Measurements from ENCODE around the gene TTC9B.

DNA sequence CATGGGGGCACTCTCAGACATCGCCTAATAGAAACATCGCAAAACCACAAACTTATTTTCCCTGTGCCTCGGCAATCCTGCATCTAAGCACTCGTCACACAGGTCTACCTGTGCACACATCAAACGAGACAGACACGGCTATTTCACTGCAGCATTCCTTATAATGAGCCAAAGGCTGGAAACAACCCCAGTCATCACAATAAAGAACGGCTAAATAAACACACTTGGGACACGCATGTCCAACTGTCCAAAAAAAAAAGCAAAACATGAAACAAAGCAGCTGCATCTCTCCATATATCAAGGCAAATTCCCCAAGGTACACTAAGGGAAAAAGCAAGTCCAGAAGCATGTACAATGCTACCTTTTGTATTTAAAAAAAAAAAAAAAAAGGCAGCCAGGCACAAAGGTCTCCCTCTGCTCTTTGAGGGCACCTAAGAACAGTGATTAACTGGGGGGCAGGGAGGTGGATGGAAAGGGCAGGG is 35.5 kb upstream of the TTC9B start:
- TF ChIP-seq, protein P1, sequence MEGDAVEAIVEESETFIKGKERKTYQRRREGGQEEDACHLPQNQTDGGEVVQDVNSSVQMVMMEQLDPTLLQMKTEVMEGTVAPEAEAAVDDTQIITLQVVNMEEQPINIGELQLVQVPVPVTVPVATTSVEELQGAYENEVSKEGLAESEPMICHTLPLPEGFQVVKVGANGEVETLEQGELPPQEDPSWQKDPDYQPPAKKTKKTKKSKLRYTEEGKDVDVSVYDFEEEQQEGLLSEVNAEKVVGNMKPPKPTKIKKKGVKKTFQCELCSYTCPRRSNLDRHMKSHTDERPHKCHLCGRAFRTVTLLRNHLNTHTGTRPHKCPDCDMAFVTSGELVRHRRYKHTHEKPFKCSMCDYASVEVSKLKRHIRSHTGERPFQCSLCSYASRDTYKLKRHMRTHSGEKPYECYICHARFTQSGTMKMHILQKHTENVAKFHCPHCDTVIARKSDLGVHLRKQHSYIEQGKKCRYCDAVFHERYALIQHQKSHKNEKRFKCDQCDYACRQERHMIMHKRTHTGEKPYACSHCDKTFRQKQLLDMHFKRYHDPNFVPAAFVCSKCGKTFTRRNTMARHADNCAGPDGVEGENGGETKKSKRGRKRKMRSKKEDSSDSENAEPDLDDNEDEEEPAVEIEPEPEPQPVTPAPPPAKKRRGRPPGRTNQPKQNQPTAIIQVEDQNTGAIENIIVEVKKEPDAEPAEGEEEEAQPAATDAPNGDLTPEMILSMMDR (IDR thresholded peaks at IDR 0.05): no peak
- TF ChIP-seq, protein P2, sequence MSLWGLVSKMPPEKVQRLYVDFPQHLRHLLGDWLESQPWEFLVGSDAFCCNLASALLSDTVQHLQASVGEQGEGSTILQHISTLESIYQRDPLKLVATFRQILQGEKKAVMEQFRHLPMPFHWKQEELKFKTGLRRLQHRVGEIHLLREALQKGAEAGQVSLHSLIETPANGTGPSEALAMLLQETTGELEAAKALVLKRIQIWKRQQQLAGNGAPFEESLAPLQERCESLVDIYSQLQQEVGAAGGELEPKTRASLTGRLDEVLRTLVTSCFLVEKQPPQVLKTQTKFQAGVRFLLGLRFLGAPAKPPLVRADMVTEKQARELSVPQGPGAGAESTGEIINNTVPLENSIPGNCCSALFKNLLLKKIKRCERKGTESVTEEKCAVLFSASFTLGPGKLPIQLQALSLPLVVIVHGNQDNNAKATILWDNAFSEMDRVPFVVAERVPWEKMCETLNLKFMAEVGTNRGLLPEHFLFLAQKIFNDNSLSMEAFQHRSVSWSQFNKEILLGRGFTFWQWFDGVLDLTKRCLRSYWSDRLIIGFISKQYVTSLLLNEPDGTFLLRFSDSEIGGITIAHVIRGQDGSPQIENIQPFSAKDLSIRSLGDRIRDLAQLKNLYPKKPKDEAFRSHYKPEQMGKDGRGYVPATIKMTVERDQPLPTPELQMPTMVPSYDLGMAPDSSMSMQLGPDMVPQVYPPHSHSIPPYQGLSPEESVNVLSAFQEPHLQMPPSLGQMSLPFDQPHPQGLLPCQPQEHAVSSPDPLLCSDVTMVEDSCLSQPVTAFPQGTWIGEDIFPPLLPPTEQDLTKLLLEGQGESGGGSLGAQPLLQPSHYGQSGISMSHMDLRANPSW (CRISPR knock-in tag; conservative IDR thresholded peaks at IDR 0.05; ENCODE audit: low read depth): no peak
